Heart left ventricle (tissue), 13 donors: Measurements from ENCODE around the gene LIME1.

Experiments
- POLR2A ChIP-seq, 2 donors: fragments of 450-650 bp; IDR thresholded peaks; one replicate each; pipeline ENCODE4 v1.6.1; 2017; ENCODE audit warnings: antibody characterized with exemption in 2 of 2, mild to moderate bottlenecking in 2 of 2, moderate library complexity in 2 of 2
- TF ChIP-seq, protein P1 (sequence below), 12 donors: fragments of 200-600 bp; sonication (generic) in 4 of 12; IDR thresholded peaks; one replicate each; pipeline versions ENCODE4 v1.5.0 to v1.8.0; 2018 to 2022; ENCODE audit warnings: antibody characterized with exemption in 12 of 12, mild to moderate bottlenecking in 5 of 12
- donor health status: ischemic (EF 13 %, LVEDD 7.1; RV severe dilation, severe dysfunction).
- donor health status: DM: no; HTN: yes; CAD: no.
- donor health status: DM: no; HTN: no; CAD: no.
- donor health status: ischemic (EF 25% LVEDD 6.9; RV normal size, moderate dysfunction).
- donor health status: ischemic (EF 25% LVEDD 5.7; RV mildly dilated, moderate dysfunction).
- donor health status: ischemic (EF 35%, LVEDD 5.7; RV mildly dilated, moderate dysfunction).
- donor health status: nonischemic (EF 11% LVEDD 7.7; RV severe dilation, severe dysfunction).
- donor health status: DM: yes; HTN: yes; CAD: no.
- donor health status: PGD.
- donor health status: ischemic (EF 29% LVEDD 5.4; RV normal size, mild dysfunction).
- donor health status: nonischemic (EF 23%, LVEDD 6.1; RV moderate dilation, normal function).

GRCh38 chr20:63691711-63692435, 44.6 kb upstream of the LIME1 start:
- TF ChIP-seq, protein P1, sequence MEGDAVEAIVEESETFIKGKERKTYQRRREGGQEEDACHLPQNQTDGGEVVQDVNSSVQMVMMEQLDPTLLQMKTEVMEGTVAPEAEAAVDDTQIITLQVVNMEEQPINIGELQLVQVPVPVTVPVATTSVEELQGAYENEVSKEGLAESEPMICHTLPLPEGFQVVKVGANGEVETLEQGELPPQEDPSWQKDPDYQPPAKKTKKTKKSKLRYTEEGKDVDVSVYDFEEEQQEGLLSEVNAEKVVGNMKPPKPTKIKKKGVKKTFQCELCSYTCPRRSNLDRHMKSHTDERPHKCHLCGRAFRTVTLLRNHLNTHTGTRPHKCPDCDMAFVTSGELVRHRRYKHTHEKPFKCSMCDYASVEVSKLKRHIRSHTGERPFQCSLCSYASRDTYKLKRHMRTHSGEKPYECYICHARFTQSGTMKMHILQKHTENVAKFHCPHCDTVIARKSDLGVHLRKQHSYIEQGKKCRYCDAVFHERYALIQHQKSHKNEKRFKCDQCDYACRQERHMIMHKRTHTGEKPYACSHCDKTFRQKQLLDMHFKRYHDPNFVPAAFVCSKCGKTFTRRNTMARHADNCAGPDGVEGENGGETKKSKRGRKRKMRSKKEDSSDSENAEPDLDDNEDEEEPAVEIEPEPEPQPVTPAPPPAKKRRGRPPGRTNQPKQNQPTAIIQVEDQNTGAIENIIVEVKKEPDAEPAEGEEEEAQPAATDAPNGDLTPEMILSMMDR (IDR thresholded peaks at IDR 0.05): no peak
- TF ChIP-seq POLR2A (IDR thresholded peaks at IDR 0.05): no peak
